Stomach (tissue), 9 donors: ENCODE results near the gene G3BP2. TPM values are rescaled to one million over a fixed set of nuclear protein-coding genes. Genes with fewer than 3 reads are reported as not detected.

ENCODE experiments used
- DNase-seq, 2 donors: peaks; one replicate each; pipeline versions ENCODE4 v3.0.0 to v3.0.0-alpha.2; 2013 to 2019
- H3K27ac ChIP-seq, 5 donors: fragments of 200-600 bp in 4 of 5; sonication (generic) in 4 of 5; one replicate each; pipeline ENCODE4 v1.5.1; 2013 to 2019; ENCODE audit warnings: mild to moderate bottlenecking in 1 of 5, moderate library complexity in 1 of 5
- H3K27me3 ChIP-seq, 3 donors: fragments of 200-600 bp; sonication (generic); one replicate each; pipeline ENCODE4 v1.5.1; 2017 to 2019; ENCODE audit warnings: mixed run types in 1 of 3
- H3K36me3 ChIP-seq, 4 donors: fragments of 200-600 bp; sonication (generic); 1 replicate in 3 of 4; 2 replicates in 1 of 4; pipeline ENCODE4 v1.5.1; 2016 to 2019
- H3K4me1 ChIP-seq, 4 donors: fragments of 200-600 bp; sonication (generic); one replicate each; pipeline ENCODE4 v1.5.1; 2016 to 2019
- H3K4me3 ChIP-seq, 4 donors: fragments of 200-600 bp; sonication (generic) in 3 of 4; one replicate each; pipeline ENCODE4 v1.5.1; 2016 to 2019; ENCODE audit warnings: mild to moderate bottlenecking in 1 of 4
- H3K9me3 ChIP-seq, 4 donors: fragments of 200-600 bp; sonication (generic); one replicate each; pipeline ENCODE4 v1.5.1; 2016 to 2019
- CTCF ChIP-seq, 7 experiments: fragments of 450-650 bp in 4 of 7; fragments of 200-600 bp in 3 of 7; sonication (generic) in 3 of 7; IDR thresholded peaks; one replicate each; pipeline ENCODE4 v1.5.1; 2016 to 2019; ENCODE audit warnings: antibody characterized with exemption in 7 of 7, control low read depth in 2 of 7, mild to moderate bottlenecking in 1 of 7
- EP300 ChIP-seq: sonication (generic); formaldehyde crosslinking; IDR thresholded peaks from one replicate; pipeline ENCODE4 v1.6.1; 2017; ENCODE audit warnings: antibody characterized with exemption
- POLR2A ChIP-seq, 4 donors: fragments of 450-650 bp; IDR thresholded peaks; one replicate each; pipeline ENCODE4 v1.6.1; 2016; ENCODE audit warnings: antibody characterized with exemption in 4 of 4, control low read depth in 2 of 4, mild to moderate bottlenecking in 1 of 4, moderate library complexity in 1 of 4
- POLR2AphosphoS5 ChIP-seq, 3 donors: sonication (generic); formaldehyde crosslinking; IDR thresholded peaks; one replicate each; pipeline ENCODE4 v1.6.1; 2016; ENCODE audit warnings: antibody characterized with exemption in 3 of 3
- WGBS, 5 donors: extraction: QIAGEN DNeasy Blood & Tissue Kit in 3 of 5; methylation state at CpG; one replicate each; pipeline versions ENCODE4 v1.1.5 to v1.1.7; 2013 to 2018; 5-methylcytosine and 5-hydroxymethylcytosine counted together
- intact Hi-C: fragments of 100-400 bp; cut with DNase I; formaldehyde crosslinking; loops from one replicate; pipeline ENCODE4 v1.15.1; 2023; ENCODE audit warnings: low total_unique reads
- polyA plus RNA-seq, 3 donors: library from polyadenylated mRNA; stranded (reverse); fragments of 200-250 nt; gene quantifications; one replicate each; pipeline ENCODE4 v1.2.3, GENCODE V29; 2013
- total RNA-seq, 5 donors: library from RNA; depleted of rRNA; stranded (reverse); fragments of >200 nt; gene quantifications; one replicate each; pipeline versions ENCODE4 v1.1.0 to v1.2.3, GENCODE V29; 2014 to 2016
- donor health status: healthy with polysubstance abuse.
- donor health status: Bipolar disorder and iron deficiency.
- donor health status: healthy.

G3BP2 gene
- total and polyA plus RNA-seq, 8 donors = 15.2 to 183 (median 36.4) TPM

- intact Hi-C loops = no loop called here
- no peak overlapping the region for H3K4me3 ChIP-seq
- no peak overlapping the region for H3K27ac ChIP-seq
- WGBS, 5 donors = 49 to 82% (median 69%) methylated on average over 2 of the region's 2 CpGs
- H3K36me3 ChIP-seq = peaks cover 18 to 94% (median 79%) of the 10 kb centered on the region in 4 donors
- no peaks in the 10 kb centered on the region for H3K9me3 ChIP-seq
- TF ChIP-seq CTCF (IDR thresholded peaks at IDR 0.05) (no peak), EP300 (no peak), POLR2A (IDR thresholded peaks at IDR 0.05) (no peak), POLR2AphosphoS5 (IDR thresholded peaks at IDR 0.05) (no peak)
- no peaks in the 10 kb centered on the region for H3K27me3 ChIP-seq
- no peak for DNase-seq
- H3K4me1 ChIP-seq = peaks cover 0 to 42% (median 24%) of the 10 kb centered on the region in 4 donors
Measured at GRCh38 chr4:75655562-75655961, 17.6 kb downstream of the G3BP2 start.

- no peak overlapping the region for H3K27ac ChIP-seq
- DNase-seq = no peak
- H3K4me3 ChIP-seq = no peak overlapping the region
- no peaks in the 10 kb centered on the region for H3K9me3 ChIP-seq
- H3K36me3 ChIP-seq = peaks cover 18 to 94% (median 85%) of the 10 kb centered on the region in 4 donors
- 43 to 75% (median 51%) methylated on average over 1 of the region's 1 CpG for WGBS, 5 donors
- H3K4me1 ChIP-seq = peaks cover 0 to 36% (median 18%) of the 10 kb centered on the region in 4 donors
- no peak for TF ChIP-seq CTCF (IDR thresholded peaks at IDR 0.05)
- no peak for TF ChIP-seq EP300
- TF ChIP-seq POLR2A (IDR thresholded peaks at IDR 0.05) = no peak
- no peak for TF ChIP-seq POLR2AphosphoS5 (IDR thresholded peaks at IDR 0.05)
- intact Hi-C loops = no loop called here
- no peaks in the 10 kb centered on the region for H3K27me3 ChIP-seq
Measured at GRCh38 chr4:75654905-75655304, 18.3 kb downstream of the G3BP2 start.

DNA sequence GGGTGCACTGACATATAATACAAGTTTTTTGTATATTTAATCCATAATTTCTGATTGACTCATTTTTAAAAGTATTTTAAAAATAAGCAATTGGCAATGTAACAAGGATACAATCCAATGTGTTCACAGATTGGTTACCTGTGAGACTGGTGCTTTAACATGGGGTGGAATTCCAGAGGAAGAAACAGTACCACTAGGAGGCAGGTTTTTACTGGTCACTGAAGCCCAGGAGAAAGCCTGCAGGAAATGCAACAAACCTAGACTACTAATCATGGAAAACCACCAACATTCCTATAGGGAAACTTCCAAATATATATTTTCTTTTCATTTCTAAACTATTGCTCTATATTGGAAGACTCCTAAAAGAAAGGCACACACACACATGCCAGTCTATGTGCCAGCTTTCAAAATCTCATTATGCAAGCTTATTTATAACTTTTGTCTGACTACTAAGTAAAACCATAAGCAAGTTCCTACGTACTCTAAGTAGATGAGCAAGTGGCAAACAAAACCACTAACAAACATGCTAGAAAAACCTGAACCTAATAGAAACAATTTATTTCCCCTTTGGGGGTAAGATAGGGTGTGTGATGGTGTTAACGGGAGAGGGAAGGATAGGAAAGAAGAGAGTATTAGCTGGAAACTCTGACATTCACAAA lies 19.2 kb downstream of the G3BP2 start:
- no peaks in the 10 kb centered on the region for H3K9me3 ChIP-seq
- no peaks in the 10 kb centered on the region for H3K27me3 ChIP-seq
- H3K4me3 ChIP-seq = no peak overlapping the region
- DNase-seq = peak in 1 of 2 donors; percentile 59
- no peak for TF ChIP-seq EP300
- TF ChIP-seq CTCF (IDR thresholded peaks at IDR 0.05) = peak in 4 of 7 experiments; percentile 21 to 43 (median 30)
- no peak overlapping the region for H3K27ac ChIP-seq
- peaks cover 0 to 26% (median 10%) of the 10 kb centered on the region in 4 donors for H3K4me1 ChIP-seq
- intact Hi-C loops = no loop called here
- peaks cover 18 to 98% (median 94%) of the 10 kb centered on the region in 4 donors for H3K36me3 ChIP-seq
- WGBS, 5 donors = 58 to 78% (median 71%) methylated on average over 2 of the region's 2 CpGs

GRCh38 chr4:75644095-75644494 lies 29.1 kb downstream of the G3BP2 start:
- WGBS, 5 donors = 17 to 56% (median 38%) methylated on average over 4 of the region's 4 CpGs
- Histone ChIP-seq H3K27me3 (no peaks in the 10 kb centered on the region), H3K4me3 (no peak overlapping the region), H3K9me3 (no peaks in the 10 kb centered on the region), H3K27ac (peak overlapping the region in 1 of 5 donors; percentile 1), H3K4me1 (peaks cover 0 to 14% (median 4%) of the 10 kb centered on the region in 4 donors), H3K36me3 (peaks cover 41 to 69% (median 63%) of the 10 kb centered on the region in 4 donors)
- intact Hi-C loops = no loop called here
- peak in 1 of 2 donors; percentile 23 for DNase-seq
- TF ChIP-seq POLR2A (IDR thresholded peaks at IDR 0.05) (no peak), POLR2AphosphoS5 (IDR thresholded peaks at IDR 0.05) (no peak), EP300 (no peak), CTCF (IDR thresholded peaks at IDR 0.05) (no peak)
